GM10248 (cell line): Measurements from ENCODE around the gene KIF26B.

ENCODE experiments used
- CTCF ChIA-PET: fragments of 300-600 bp; sonication (Branson Sonifier 250); formaldehyde crosslinking; extraction: SDS; loops from one replicate; lab custom pipeline; 2021; ENCODE audit warnings: antibody characterized with exemption; lab: Yijun Ruan, JAX
- POLR2A ChIA-PET: fragments of 350-650 bp; sonication (Branson Sonifier 250); formaldehyde crosslinking; extraction: SDS; loops from one replicate; lab custom pipeline; 2020; ENCODE audit warnings: antibody characterized with exemption; lab: Yijun Ruan, JAX
- DNase-seq: peaks from one replicate; pipeline ENCODE4 v3.0.0; 2012; ENCODE audit errors: extremely low spot score
- TF ChIP-seq, protein P1 (sequence below): IDR thresholded peaks from 2 replicates; pipeline ENCODE4 v1.5.1; 2012; ENCODE audit warnings: mild to moderate bottlenecking, low read depth; ENCODE audit errors: extremely low read depth, missing control alignments, control extremely low read depth

The KIF26B gene

DNA sequence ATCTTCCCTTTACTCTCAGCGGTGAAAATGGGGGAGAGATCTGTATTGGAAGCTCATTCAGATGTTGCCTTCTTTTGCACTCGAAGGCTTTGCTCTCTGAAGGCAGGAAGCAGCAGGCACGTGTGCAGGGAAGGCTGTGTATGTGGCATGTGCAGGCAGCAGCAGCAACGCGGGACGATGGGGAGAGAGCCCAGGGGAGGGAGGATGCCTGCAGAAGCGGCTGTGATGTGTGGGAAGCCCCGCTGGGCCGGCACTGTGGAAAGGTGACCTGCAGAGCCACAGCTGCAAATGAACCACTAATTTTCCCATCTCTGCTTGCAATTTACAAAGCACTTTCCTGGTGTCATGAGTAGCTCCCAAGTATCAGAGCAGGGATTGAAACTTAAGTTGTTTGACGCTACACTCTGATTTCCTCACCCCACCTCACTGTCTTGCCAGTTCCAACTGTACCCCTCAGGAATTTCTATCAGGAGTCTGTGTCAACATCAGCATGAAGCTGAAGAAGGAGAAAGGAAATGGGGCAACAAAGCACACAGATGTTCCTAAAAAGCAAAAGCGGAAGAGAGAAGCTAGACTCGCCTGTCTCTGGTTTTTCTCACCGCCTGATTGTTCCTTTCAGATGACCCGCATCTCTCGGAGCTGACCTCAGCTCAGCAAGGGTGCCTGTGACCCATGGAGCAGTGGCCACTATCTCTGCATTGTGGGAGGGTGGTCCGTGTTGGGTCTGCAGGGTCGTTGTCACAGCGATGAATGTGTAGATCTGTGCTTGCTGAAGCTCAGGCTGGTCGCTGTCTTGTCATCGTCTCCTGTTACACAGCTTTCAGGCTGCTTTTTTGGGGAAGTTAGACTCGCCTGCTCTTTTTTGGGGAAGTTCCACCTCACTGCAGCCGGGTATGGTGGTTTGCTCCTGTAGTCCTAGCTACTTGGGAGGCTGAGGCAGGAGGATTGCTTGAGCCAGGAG lies 156.1 kb downstream of the KIF26B start:
- DNase-seq: peak; percentile 40
- TF ChIP-seq, protein P1, sequence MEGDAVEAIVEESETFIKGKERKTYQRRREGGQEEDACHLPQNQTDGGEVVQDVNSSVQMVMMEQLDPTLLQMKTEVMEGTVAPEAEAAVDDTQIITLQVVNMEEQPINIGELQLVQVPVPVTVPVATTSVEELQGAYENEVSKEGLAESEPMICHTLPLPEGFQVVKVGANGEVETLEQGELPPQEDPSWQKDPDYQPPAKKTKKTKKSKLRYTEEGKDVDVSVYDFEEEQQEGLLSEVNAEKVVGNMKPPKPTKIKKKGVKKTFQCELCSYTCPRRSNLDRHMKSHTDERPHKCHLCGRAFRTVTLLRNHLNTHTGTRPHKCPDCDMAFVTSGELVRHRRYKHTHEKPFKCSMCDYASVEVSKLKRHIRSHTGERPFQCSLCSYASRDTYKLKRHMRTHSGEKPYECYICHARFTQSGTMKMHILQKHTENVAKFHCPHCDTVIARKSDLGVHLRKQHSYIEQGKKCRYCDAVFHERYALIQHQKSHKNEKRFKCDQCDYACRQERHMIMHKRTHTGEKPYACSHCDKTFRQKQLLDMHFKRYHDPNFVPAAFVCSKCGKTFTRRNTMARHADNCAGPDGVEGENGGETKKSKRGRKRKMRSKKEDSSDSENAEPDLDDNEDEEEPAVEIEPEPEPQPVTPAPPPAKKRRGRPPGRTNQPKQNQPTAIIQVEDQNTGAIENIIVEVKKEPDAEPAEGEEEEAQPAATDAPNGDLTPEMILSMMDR: no peak
- CTCF ChIA-PET: interaction anchor here (0.7 to 1.3 kb wide), 3 partner anchors 10 to 158 kb away, joined by 3 to 5 read pairs (median 3); no protein-coding TSS in a partner anchor
- POLR2A ChIA-PET: no interaction called here

DNA sequence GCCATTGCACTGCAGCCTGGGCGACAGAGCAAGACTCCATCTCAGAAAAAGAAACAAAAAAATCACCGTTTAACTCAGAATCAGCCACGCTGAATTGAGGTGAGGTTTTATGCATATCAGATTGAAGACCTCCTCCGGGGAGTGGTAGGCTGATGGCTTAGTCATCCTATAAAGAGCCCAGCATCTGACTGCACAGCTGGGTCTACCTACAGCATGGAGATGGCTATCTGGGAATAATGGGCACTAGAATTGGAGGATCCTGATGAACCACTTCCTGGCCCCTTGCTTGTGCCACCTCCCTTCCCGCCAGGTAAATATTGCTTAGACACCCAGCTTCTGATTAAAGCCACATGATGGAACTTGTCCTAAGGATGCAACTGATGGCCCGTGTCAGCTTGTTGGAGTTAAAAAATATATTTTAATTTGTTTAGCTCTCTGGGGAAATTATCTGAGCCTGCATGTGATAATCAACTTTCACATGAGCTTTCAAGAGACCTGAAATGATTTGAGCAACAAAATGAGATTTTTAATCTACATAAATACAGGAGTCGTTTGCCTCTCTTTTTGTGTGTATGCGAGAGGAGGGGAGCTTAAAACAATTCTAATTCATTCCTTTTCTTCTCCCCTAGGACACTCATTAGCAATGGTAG lies 157.2 kb downstream of the KIF26B start:
- ChIA-PET CTCF (interaction anchor here (1.3 kb wide), 1 partner anchor 159 kb away, joined by 5 read pairs; no protein-coding TSS in a partner anchor), POLR2A (no interaction called here)
- TF ChIP-seq, protein P1: no peak
- no peak for DNase-seq

DNA sequence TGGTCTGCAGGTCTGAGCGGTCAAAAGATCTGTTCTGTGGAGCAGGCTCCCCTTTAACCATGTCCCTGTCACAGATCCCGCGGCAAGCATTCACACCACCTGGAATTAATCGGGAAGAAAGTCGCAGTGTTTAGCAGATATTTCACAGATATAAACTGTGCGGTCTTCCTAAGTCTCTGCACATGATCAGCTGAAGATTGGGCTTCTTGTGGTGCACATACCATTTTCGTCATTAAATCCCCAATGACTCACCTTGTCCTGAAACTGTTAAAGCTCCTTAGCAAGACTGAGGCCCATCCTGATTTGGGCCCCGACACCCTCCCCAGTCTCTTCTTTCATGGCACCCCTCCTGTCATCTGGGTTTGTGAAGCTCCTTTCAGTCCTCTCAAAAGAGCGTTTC lies 158.8 kb downstream of the KIF26B start:
- no peak for DNase-seq
- TF ChIP-seq, protein P1: no peak
- ChIA-PET CTCF (no interaction called here), POLR2A (no interaction called here)

DNA sequence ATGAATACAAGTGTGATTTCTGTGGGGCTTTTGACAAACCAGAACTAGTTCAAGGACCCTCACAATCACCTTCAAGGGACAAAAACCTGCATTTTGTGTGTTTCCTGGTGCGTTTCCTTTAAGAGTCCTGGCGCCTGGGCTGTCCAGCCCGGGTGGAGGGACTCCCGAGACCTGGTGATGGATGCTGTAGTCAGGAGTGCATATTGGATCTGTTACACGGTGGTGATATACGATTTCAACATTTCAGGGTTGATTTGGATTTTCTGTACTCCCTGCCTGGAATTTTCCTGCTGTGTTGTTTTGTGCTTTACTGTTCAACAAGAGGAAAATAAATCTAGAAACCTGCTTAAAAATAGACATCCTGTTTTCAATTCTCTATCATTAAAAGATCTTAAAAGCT lies 162.0 kb downstream of the KIF26B start:
- CTCF ChIA-PET: interaction anchor here (1.9 kb wide), 1 partner anchor 11 kb away, joined by 8 read pairs; no protein-coding TSS in a partner anchor
- POLR2A ChIA-PET: no interaction called here
- TF ChIP-seq, protein P1: no peak
- no peak for DNase-seq

DNA sequence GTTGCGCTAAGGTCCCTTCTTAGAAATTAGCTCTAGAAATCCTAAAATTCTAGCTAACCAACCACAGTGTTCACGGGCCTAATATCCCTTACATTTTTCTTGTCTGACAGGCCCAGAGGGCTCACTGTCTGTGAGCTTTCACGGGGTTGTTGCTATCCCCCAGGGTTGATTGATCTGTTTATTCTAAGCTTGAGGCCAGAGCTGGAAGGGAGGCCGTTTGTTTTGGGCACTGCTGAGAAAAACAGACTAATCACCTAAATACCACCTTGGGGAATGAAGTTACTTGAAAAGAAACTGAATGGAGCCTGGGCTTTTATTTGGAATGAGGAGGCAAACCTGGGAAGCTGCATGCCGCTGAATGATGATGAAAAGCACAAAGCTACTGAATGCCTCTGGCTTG lies 162.4 kb downstream of the KIF26B start:
- POLR2A ChIA-PET: no interaction called here
- DNase-seq: no peak
- CTCF ChIA-PET: interaction anchor here (1.9 kb wide), 1 partner anchor 11 kb away, joined by 8 read pairs; no protein-coding TSS in a partner anchor
- TF ChIP-seq, protein P1: no peak

- no peak for DNase-seq
- CTCF ChIA-PET: interaction anchor here (1.0 kb wide), 1 partner anchor 11 kb away, joined by 3 read pairs; no protein-coding TSS in a partner anchor
- TF ChIP-seq, protein P1: no peak
- POLR2A ChIA-PET: no interaction called here
These were observed 164.3 kb downstream of the KIF26B start for GRCh38 chr1:245319094-245319493.
